GM10248 (cell line): ENCODE measurements around the gene LMTK2.

Experiments
- CTCF ChIA-PET: fragments of 300-600 bp; sonication (Branson Sonifier 250); formaldehyde crosslinking; extraction: SDS; loops from one replicate; lab custom pipeline; 2021; ENCODE audit warnings: antibody characterized with exemption; lab: Yijun Ruan, JAX
- POLR2A ChIA-PET: fragments of 350-650 bp; sonication (Branson Sonifier 250); formaldehyde crosslinking; extraction: SDS; loops from one replicate; lab custom pipeline; 2020; ENCODE audit warnings: antibody characterized with exemption; lab: Yijun Ruan, JAX
- DNase-seq: peaks from one replicate; pipeline ENCODE4 v3.0.0; 2012; ENCODE audit errors: extremely low spot score
- TF ChIP-seq, protein P1 (sequence below): IDR thresholded peaks from 2 replicates; pipeline ENCODE4 v1.5.1; 2012; ENCODE audit warnings: mild to moderate bottlenecking, low read depth; ENCODE audit errors: extremely low read depth, missing control alignments, control extremely low read depth

Gene LMTK2

DNA sequence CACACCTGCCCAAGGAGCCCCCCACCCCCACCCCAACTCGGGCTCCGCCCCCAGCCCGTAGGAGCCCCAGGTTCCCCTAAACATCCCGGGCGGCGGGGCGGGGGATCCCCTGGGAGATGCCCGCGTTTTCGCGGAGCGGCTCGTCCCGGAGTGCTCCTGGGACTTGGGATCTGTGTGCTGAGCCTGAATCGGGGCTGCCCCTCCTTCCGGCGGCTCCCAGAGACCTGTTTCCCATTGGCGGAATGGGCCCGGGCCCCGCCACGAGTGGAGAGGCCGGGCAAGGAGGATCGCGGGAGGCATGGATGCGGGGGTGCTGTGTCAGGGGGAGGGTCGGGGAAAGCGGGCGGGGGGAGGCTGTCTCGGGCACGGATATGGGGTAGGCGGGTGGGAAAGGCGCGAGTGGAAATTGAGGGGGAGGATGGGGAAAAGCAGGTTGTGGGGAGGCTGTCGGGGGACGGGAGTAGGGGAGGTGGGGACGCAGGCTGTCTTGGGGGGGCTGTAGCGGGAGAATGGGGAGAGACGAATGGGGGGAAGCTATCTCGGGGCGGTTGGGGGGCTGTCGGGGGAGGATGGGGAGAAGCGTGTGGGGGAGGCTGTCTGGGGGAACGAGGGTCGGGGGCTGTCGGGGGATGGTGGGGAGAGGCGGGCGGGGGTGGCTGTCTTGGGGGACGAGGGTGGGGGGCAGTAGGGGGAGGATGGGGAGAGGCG is 104.0 kb downstream of the LMTK2 start:
- TF ChIP-seq, protein P1, sequence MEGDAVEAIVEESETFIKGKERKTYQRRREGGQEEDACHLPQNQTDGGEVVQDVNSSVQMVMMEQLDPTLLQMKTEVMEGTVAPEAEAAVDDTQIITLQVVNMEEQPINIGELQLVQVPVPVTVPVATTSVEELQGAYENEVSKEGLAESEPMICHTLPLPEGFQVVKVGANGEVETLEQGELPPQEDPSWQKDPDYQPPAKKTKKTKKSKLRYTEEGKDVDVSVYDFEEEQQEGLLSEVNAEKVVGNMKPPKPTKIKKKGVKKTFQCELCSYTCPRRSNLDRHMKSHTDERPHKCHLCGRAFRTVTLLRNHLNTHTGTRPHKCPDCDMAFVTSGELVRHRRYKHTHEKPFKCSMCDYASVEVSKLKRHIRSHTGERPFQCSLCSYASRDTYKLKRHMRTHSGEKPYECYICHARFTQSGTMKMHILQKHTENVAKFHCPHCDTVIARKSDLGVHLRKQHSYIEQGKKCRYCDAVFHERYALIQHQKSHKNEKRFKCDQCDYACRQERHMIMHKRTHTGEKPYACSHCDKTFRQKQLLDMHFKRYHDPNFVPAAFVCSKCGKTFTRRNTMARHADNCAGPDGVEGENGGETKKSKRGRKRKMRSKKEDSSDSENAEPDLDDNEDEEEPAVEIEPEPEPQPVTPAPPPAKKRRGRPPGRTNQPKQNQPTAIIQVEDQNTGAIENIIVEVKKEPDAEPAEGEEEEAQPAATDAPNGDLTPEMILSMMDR: no peak
- CTCF ChIA-PET: interaction anchor here (1.4 kb wide), 1 partner anchor 31 kb away, joined by 3 read pairs; no protein-coding TSS in a partner anchor
- DNase-seq: no peak
- POLR2A ChIA-PET: no interaction called here

DNA sequence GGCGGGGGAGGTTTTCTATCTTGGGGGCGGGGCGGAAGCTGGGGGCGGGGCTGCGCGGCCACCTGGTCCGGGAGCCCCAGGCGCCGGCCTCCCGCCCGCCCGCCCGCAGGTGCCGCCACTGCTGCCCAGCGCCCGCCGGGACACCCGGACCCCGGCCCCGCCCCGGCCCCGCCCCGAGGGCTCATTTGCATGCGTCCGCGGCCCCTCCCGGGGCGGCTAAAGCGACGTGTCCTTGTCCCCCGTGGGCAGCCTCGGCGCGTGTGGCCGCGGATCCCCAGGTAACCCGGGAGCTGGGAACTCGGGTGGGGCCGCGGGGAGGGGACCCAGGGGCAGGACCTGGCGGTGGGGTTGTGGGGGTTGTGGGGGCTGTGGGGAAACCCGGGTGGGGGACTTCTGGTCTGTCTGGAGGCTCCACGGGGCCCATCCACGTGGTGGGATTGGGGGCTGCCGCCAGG is 104.6 kb downstream of the LMTK2 start, which contains the start of gene BHLHA15:
BHLHA15 (plus strand) TSS at position 219 of the 455 bp plus-strand sequence. CDS start 871 bp downstream, outside the sequence.
- TF ChIP-seq, protein P1: no peak
- ChIA-PET CTCF (no interaction called here), POLR2A (no interaction called here)
- peak; percentile 72 for DNase-seq

DNA sequence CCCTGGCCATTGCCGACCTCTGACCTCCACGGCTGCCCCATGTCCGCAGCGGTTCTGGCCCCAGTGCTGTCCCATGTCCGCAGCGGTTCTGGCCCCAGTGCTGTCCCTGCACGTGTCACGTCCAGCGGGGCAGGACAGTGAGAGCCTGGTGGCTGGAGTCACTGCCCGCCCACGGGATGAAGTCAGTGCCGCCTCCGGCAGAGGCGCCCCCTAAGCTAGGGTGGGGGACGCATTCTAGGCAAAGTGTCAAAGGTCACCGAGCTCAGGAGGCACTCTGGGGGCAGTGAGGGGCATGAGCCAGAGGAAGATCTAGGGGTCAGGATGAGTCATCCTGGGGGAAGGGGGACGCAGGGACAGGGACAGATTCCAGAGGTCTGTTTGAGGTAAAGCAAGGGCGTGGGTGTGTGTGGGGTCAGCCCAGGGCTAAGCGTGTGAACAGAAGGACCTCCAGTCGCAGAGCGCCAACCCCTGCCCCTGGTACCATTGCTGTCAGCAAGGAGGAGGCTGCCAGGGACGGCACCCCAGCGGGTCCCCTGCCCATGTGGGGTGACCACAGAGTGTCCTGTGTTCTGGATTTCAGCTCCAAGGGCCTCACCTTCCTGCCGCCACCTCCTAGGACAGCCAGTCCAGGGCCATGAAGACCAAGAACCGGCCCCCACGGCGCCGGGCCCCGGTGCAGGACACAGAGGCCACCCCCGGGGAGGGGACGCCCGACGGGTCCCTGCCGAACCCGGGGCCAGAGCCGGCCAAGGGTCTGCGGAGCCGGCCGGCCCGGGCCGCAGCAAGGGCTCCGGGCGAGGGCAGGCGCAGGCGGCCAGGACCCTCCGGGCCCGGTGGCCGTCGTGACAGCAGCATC is 105.2 kb downstream of the LMTK2 start:
- ChIA-PET CTCF (interaction anchor here (2.2 kb wide), 1 partner anchor 9 kb away, joined by 8 read pairs; no protein-coding TSS in a partner anchor), POLR2A (interaction anchor here (0.7 kb wide), 1 partner anchor 9 kb away, joined by 4 read pairs; no protein-coding TSS in a partner anchor)
- DNase-seq: no peak
- TF ChIP-seq, protein P1: no peak

DNA sequence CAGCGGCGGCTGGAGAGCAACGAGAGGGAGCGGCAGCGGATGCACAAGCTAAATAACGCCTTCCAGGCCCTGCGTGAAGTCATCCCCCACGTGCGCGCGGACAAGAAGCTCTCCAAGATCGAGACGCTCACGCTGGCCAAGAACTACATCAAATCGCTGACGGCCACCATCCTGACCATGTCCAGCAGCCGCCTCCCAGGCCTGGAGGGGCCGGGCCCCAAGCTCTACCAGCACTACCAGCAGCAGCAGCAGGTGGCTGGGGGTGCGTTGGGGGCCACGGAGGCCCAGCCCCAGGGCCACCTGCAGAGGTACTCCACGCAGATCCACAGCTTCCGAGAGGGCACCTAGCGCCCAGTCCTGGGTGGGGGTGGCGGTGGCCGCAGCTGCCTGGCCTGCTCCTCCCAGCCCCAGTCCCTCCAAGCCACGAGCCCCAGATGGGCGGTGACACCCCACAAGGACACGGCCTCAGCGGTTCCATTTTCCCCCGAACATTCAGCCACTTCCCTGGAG is 105.9 kb downstream of the LMTK2 start:
- TF ChIP-seq, protein P1: no peak
- POLR2A ChIA-PET: interaction anchor here (0.7 kb wide), 1 partner anchor 10 kb away, joined by 4 read pairs; no protein-coding TSS in a partner anchor
- CTCF ChIA-PET: interaction anchor here (2.2 kb wide), 1 partner anchor 10 kb away, joined by 8 read pairs; no protein-coding TSS in a partner anchor
- DNase-seq: no peak

DNA sequence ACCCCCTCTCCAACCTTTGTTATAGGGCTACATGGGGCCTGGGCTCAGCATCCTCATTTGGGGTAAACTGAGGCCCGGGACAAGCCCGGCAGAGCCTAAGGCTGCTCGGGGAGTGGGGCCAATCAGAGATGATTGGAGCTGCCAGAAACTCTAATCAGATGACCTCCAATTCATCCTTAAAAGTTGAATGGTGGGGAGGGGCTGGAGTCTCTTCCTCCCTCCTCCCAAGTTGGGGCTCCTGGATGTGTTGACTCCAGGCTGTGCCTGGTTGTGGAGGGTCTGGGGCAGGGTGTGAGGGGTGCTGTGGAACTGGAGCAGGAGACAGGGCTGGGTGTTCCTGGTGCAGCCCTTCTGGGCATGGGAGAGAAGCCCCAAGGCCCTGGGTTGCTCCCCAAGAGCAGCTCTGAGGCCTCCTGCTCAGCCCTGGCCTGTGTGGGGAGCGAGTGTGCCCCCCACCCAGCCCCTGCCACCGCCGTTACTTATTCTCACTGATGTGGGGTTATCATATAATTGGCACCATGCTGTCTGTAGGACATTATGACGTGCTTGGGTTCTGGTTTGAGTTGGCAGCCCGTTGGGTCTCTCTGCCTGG is 106.7 kb downstream of the LMTK2 start:
- TF ChIP-seq, protein P1: no peak
- POLR2A ChIA-PET: no interaction called here
- CTCF ChIA-PET: interaction anchor here (2.2 kb wide), 1 partner anchor 11 kb away, joined by 8 read pairs; no protein-coding TSS in a partner anchor
- DNase-seq: no peak
